Mononuclear cell (primary cell): ENCODE data around the gene SOCS7. TPM values are rescaled to one million over a fixed set of nuclear protein-coding genes. Genes with fewer than 3 reads are reported as not detected.
A peak's percentile ranks its signal among the peaks of the same experiment; 100 is the strongest.

Experiments used
- H3K27me3 ChIP-seq: 2 replicates; pipeline ENCODE4 v1.6.0; 2011; ENCODE audit warnings: low read length, control low read depth; ENCODE audit not compliant: insufficient read depth
- H3K4me1 ChIP-seq: 2 replicates; pipeline ENCODE4 v1.5.1; 2011; ENCODE audit warnings: mild to moderate bottlenecking, low read length, control low read depth; ENCODE audit not compliant: insufficient read depth
- H3K4me3 ChIP-seq: 2 replicates; pipeline ENCODE4 v1.5.1; 2011; ENCODE audit warnings: mild to moderate bottlenecking, low read length, moderate library complexity
- H3K9me3 ChIP-seq: 2 replicates; pipeline ENCODE4 v1.5.1; 2011; ENCODE audit warnings: low read depth, mild to moderate bottlenecking, control low read depth, low read length
- total RNA-seq: library from RNA; depleted of rRNA; stranded (reverse); fragments of >200 nt; gene quantifications from one replicate; pipeline ENCODE4 v1.2.3, GENCODE V29; 2012

The SOCS7 gene
- total RNA-seq, 1 donor = 13.6 TPM

- Histone ChIP-seq H3K4me3 (no peak overlapping the region), H3K4me1 (peaks cover 10% of the 10 kb centered on the region), H3K9me3 (no peaks in the 10 kb centered on the region), H3K27me3 (peaks cover 32% of the 10 kb centered on the region)
Measured at GRCh38 chr17:38419508-38419981, 67.9 kb downstream of the SOCS7 start.

- H3K27me3 ChIP-seq = peaks cover 32% of the 10 kb centered on the region
- H3K4me1 ChIP-seq = peaks cover under 1% of the 10 kb centered on the region
- no peaks in the 10 kb centered on the region for H3K9me3 ChIP-seq
- H3K4me3 ChIP-seq = no peak overlapping the region
Measured at GRCh38 chr17:38420518-38420917, 68.9 kb downstream of the SOCS7 start.

- Histone ChIP-seq H3K9me3 (no peaks in the 10 kb centered on the region), H3K27me3 (peaks cover 32% of the 10 kb centered on the region), H3K4me3 (no peak overlapping the region), H3K4me1 (no peaks in the 10 kb centered on the region)
Measured at GRCh38 chr17:38421171-38421841, 69.7 kb downstream of the SOCS7 start.

DNA sequence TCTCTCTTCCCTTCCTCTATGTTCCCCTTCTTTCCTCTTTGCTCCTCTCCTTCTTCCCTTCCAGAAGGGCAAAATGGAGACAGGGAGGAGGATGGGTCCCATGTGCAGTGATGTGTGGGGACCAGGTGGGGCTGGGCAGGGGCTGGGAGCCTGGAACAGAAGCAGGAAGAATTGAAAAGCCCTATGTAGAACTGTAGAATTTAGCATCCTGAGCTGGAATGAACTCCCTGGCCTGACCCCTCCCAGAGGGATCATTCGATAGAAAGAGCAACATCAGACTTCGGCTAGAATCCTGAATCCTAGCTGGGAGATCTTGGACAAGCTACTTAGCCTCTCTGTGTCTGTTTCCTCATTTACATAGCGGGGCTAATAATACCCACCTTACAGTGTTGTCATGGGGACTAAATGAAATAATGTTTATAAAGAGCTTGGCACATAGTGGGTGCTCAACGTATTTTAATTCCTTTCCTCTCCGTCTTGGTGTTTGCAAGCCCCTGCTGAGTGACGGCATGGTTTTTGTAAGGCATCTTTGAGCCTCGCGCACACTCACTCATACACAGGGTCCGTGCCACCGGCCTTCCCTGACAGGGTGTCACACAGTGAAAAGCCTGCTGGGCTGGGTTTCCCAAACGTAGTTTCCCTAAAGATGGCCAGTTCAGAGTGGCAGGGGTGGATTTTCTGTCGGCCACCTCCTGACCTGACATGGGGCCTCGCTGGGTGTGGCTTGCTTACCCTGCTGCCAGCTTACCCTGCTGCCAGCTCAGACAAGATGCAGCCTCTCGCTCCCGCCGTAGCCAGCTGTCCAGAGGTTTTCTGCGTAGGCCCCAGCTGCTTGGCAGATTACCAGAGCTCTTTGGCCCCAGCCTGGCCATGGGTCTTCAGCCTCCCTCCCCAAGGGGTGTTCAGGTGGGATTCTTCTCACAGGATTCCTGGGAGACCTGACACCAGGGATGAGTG, 70.5 kb downstream of the SOCS7 start:
- H3K4me1 ChIP-seq = peaks cover under 1% of the 10 kb centered on the region
- H3K4me3 ChIP-seq = no peak overlapping the region
- H3K9me3 ChIP-seq = no peaks in the 10 kb centered on the region
- peaks cover 32% of the 10 kb centered on the region for H3K27me3 ChIP-seq

- H3K27me3 ChIP-seq = peaks cover 23% of the 10 kb centered on the region
- H3K4me1 ChIP-seq = peaks cover 16% of the 10 kb centered on the region
- H3K4me3 ChIP-seq = no peak overlapping the region
- H3K9me3 ChIP-seq = no peaks in the 10 kb centered on the region
Measured at GRCh38 chr17:38424297-38424972, 72.8 kb downstream of the SOCS7 start.

DNA sequence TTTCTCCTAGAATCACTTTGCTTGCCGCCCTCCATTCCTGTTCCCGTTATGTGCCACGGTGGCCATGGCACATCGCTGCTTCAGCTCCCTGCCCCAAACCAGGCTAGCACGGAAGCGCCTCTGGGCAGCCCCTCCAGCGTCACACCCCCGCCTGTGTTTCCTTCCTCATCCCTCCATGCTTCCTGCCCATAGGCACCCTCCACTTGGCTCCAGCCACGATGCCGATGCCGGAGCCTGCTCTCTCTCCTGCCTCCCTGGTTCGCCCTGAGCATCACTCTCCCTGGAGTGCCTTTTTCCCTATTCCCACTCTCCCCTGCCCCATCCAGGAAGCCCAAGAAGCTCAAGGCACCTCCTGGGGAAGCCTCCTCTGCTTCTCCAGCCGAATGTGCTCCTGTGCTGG, 73.4 kb downstream of the SOCS7 start:
- Histone ChIP-seq H3K4me3 (no peak overlapping the region), H3K9me3 (no peaks in the 10 kb centered on the region), H3K4me1 (peaks cover 16% of the 10 kb centered on the region), H3K27me3 (peaks cover 20% of the 10 kb centered on the region)

DNA sequence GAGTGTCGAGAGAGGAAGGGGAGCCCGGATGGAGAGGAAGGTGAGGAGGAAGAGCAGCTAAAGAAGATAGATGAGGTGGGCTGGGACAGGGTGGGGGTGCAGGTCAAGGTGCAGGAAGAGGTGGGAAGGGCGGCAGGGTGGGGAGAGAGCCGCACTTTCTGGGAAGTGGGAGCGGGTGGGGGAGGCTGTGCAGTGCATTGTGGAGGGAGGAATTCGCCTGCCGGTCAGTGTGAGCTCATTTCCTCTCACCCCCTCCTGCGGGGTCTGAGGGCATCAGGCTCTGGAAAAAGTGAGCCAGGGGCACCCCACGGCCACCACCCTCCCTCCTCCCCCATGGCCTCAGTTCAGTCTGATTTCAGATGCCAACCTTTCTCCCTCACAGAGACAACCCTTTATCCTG, 74.1 kb downstream of the SOCS7 start:
- peaks cover 15% of the 10 kb centered on the region for H3K27me3 ChIP-seq
- no peaks in the 10 kb centered on the region for H3K9me3 ChIP-seq

GRCh38 chr17:38426441-38426840, 74.8 kb downstream of the SOCS7 start:
- H3K4me3 ChIP-seq = no peak overlapping the region
- H3K9me3 ChIP-seq = no peaks in the 10 kb centered on the region
- peaks cover 9% of the 10 kb centered on the region for H3K27me3 ChIP-seq
- peaks cover 16% of the 10 kb centered on the region for H3K4me1 ChIP-seq

More for the DNA sequence above, 74.1 kb downstream of the SOCS7 start:
- peaks cover 16% of the 10 kb centered on the region for H3K4me1 ChIP-seq
- H3K4me3 ChIP-seq = no peak overlapping the region

GRCh38 chr17:38427160-38427949, 75.7 kb downstream of the SOCS7 start:
- H3K27me3 ChIP-seq = no peaks in the 10 kb centered on the region
- H3K4me1 ChIP-seq = peaks cover 16% of the 10 kb centered on the region
- no peaks in the 10 kb centered on the region for H3K9me3 ChIP-seq
- H3K4me3 ChIP-seq = no peak overlapping the region

DNA sequence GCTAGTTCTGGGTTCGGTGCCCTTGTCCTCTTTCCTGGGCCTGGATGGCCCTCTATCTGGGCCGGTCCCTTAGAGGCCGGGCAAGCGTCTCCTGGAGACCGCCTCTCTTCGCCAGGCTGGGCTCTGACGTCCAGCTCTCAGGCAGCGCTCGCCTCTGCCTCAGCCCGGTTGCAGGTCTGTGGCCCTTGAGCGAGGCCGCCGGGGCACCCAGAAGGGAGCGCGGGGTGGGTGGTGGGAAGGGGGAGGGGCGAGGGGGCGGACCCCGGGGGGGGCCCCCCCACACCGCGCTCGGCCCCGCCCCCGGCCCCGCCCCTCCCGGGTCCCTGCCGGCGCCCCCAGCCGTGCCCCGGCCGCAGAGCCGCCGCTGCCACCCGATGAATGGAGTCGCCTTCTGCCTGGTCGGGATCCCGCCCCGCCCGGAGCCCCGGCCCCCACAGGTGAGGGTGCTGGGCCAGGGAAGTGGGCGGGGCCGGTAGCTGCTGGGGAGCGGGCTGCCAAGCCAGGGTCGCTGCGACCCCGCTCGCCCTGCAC, 76.5 kb downstream of the SOCS7 start, which contains the start of gene ARHGAP23:
ARHGAP23 (plus strand) TSS at position 353 of the 531 bp plus-strand sequence; CDS start at position 375, 22 bp downstream.
- Histone ChIP-seq H3K4me1 (peaks cover 16% of the 10 kb centered on the region), H3K4me3 (peak within 1 kb of the TSS; percentile 48), H3K9me3 (no peaks in the 10 kb centered on the region), H3K27me3 (no peaks in the 10 kb centered on the region)

- H3K9me3 ChIP-seq = no peaks in the 10 kb centered on the region
- peak overlapping the region; percentile 48 for H3K4me3 ChIP-seq
Measured at GRCh38 chr17:38428643-38429371, 77.2 kb downstream of the SOCS7 start.

GRCh38 chr17:38429476-38430100, 77.9 kb downstream of the SOCS7 start:
- H3K27me3 ChIP-seq = no peaks in the 10 kb centered on the region
- peaks cover 16% of the 10 kb centered on the region for H3K4me1 ChIP-seq
- no peaks in the 10 kb centered on the region for H3K9me3 ChIP-seq
- no peak overlapping the region for H3K4me3 ChIP-seq

More at GRCh38 chr17:38428643-38429371, 77.2 kb downstream of the SOCS7 start:
- Histone ChIP-seq H3K4me1 (peaks cover 16% of the 10 kb centered on the region), H3K27me3 (no peaks in the 10 kb centered on the region)

DNA sequence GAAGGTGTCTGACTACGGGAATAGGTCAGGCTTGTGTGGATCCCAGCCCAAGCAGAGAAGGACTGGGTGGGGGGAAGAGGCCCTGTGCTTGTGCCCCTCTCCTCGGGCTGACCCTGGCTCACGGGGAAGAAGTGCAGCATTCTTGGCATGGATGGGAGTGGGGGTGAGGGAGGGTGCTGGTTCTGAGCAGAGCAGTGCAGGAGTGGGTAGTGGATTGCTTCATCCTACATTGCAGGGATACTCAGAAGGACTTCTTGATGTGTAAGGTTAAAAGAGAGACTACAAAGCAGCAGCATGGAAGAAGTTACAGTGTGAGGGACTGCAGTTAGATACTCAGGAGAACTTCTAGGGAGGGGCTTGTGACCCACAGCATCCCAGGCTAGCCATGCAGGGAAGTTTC, 78.7 kb downstream of the SOCS7 start:
- no peak overlapping the region for H3K4me3 ChIP-seq
- H3K4me1 ChIP-seq = peaks cover 16% of the 10 kb centered on the region
- no peaks in the 10 kb centered on the region for H3K9me3 ChIP-seq
- no peaks in the 10 kb centered on the region for H3K27me3 ChIP-seq
